Stimulated activated CD4-positive, alpha-beta T cell treated with anti-CD3 and anti-CD28 coated beads, Interleukin-15, amount 100 ng/mL, for 48 hours (primary cell): ENCODE data around the gene TET1.
"Not testable (repeated sequence)": the region's sequence is repeated elsewhere in the genome, so short reads cannot be mapped to it uniquely, and the experiment has no call there.

ENCODE experiments used
- DNase-seq, 2 donors: peaks; one replicate each; pipeline ENCODE4 v3.0.0-alpha.2; 2020; ENCODE audit warnings: low read depth in 2 of 2

TET1 gene

GRCh38 chr10:68700197-68700596 is 140.1 kb downstream of the TET1 start:
- DNase-seq = no peak

GRCh38 chr10:68705548-68705947 is 145.4 kb downstream of the TET1 start:
- no peak for DNase-seq

GRCh38 chr10:68708987-68709386 is 148.8 kb downstream of the TET1 start:
- not testable (repeated sequence) for DNase-seq

GRCh38 chr10:68713065-68713464 is 152.9 kb downstream of the TET1 start:
- DNase-seq = not testable (repeated sequence)

GRCh38 chr10:68717435-68717834 is 157.3 kb downstream of the TET1 start:
- no peak for DNase-seq

- peak; percentile 95 to 96 for DNase-seq
Measured at GRCh38 chr10:68720793-68721672, 160.9 kb downstream of the TET1 start, which contains the start of gene CCAR1. CCAR1 (plus strand) TSS chr10:68721239; CDS start chr10:68722505, 1,266 bp downstream.

GRCh38 chr10:68721673-68722335 is 161.7 kb downstream of the TET1 start:
- DNase-seq = no peak

GRCh38 chr10:68725016-68725415 is 164.9 kb downstream of the TET1 start:
- DNase-seq = no peak

GRCh38 chr10:68727146-68727545 is 167.0 kb downstream of the TET1 start:
- DNase-seq = no peak

GRCh38 chr10:68732651-68733050 is 172.5 kb downstream of the TET1 start:
- no peak for DNase-seq

GRCh38 chr10:68734349-68734748 is 174.2 kb downstream of the TET1 start:
- no peak for DNase-seq

GRCh38 chr10:68735119-68735518 is 175.0 kb downstream of the TET1 start:
- no peak for DNase-seq

GRCh38 chr10:68735739-68736138 is 175.6 kb downstream of the TET1 start:
- DNase-seq = not testable (repeated sequence)

- DNase-seq = not testable (repeated sequence)
Measured at GRCh38 chr10:68740676-68741075, 180.5 kb downstream of the TET1 start.

- DNase-seq = no peak
Measured at GRCh38 chr10:68742397-68742796, 182.3 kb downstream of the TET1 start.
